Astrocyte of the hippocampus (primary cell): ENCODE measurements around the gene EPHB1.
"Not testable (repeated sequence)": the region's sequence is repeated elsewhere in the genome, so short reads cannot be mapped to it uniquely, and the experiment has no call there.

Experiments
- DNase-seq: peaks from one replicate; pipeline ENCODE4 v3.0.0; 2011; ENCODE audit warnings: low read depth, low spot score

Gene EPHB1

GRCh38 chr3:135000465-135000864, 205.4 kb downstream of the EPHB1 start:
- DNase-seq, result no peak

GRCh38 chr3:135005616-135006015, 210.6 kb downstream of the EPHB1 start:
- DNase-seq, result not testable (repeated sequence)

- DNase-seq, result no peak
These were observed 212.5 kb downstream of the EPHB1 start for GRCh38 chr3:135007607-135008006.

GRCh38 chr3:135008326-135008725, 213.3 kb downstream of the EPHB1 start:
- DNase-seq, result no peak

- no peak for DNase-seq
These were observed 214.0 kb downstream of the EPHB1 start for GRCh38 chr3:135009014-135009413.

- DNase-seq, result no peak
These were observed 217.0 kb downstream of the EPHB1 start for GRCh38 chr3:135012101-135012500.

- DNase-seq, result no peak
These were observed 218.1 kb downstream of the EPHB1 start for GRCh38 chr3:135013206-135013605.

- no peak for DNase-seq
These were observed 219.5 kb downstream of the EPHB1 start for GRCh38 chr3:135014566-135014965.

- no peak for DNase-seq
These were observed 222.2 kb downstream of the EPHB1 start for GRCh38 chr3:135017003-135017893.

GRCh38 chr3:135018149-135018923, 223.3 kb downstream of the EPHB1 start:
- DNase-seq, result no peak

- DNase-seq, result no peak
These were observed 225.1 kb downstream of the EPHB1 start for GRCh38 chr3:135020181-135020580.

GRCh38 chr3:135023996-135024658, 229.1 kb downstream of the EPHB1 start:
- no peak for DNase-seq

- not testable (repeated sequence) for DNase-seq
These were observed 235.9 kb downstream of the EPHB1 start for GRCh38 chr3:135030768-135031615.

- DNase-seq, result no peak
These were observed 238.7 kb downstream of the EPHB1 start for GRCh38 chr3:135033737-135034136.

GRCh38 chr3:135034291-135034768, 239.3 kb downstream of the EPHB1 start:
- no peak for DNase-seq

- no peak for DNase-seq
These were observed 239.9 kb downstream of the EPHB1 start for GRCh38 chr3:135034891-135035440.

GRCh38 chr3:135038186-135038585, 243.1 kb downstream of the EPHB1 start:
- no peak for DNase-seq

GRCh38 chr3:135039536-135039935, 244.5 kb downstream of the EPHB1 start:
- DNase-seq, result not testable (repeated sequence)

GRCh38 chr3:135040321-135041240, 245.5 kb downstream of the EPHB1 start:
- DNase-seq, result no peak

GRCh38 chr3:135041601-135042000, 246.5 kb downstream of the EPHB1 start:
- DNase-seq, result no peak
